ENCODE data around the gene KCTD16. TPM values are rescaled to one million over a fixed set of nuclear protein-coding genes. Genes with fewer than 3 reads are reported as not detected.

KCTD16 gene
- total RNA-seq, 2 donors from 2014 or later, result 0.02 to 0.03 TPM

DNA sequence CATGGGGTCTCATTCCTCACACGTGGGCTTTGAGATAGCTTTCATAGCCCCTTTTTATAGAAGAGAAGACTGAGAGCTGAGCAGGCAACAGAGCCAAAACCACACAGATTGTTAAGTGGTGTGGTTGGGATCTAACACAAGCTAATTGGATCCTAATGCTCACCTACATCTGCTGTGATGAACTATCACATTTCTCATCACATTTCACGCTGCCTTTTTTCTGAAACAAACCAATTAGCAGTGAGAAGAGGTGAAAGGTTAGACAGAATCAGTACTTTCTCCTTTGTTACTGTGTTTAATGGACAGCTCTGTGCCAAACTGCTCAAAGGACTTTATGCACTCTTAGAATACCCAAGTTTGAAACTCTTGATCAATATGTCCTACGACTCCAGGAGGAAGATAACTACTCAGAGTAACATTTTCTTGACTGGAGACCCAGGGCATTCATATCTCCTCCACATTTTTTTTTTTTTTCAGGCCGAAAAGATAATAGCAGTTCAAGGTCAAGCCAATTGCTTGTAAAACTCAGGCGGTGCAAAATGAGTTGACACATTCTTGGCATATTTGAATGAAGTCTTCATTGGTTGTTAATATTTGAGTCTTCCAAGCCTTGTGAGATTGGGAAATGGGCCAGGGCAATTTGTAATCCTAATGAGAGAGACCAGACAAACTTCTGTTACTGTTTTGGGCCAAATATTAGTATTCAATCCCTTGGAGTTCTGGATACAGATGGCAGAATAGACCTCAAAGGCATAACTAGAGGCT, 138.4 kb downstream of the KCTD16 start:
- Histone ChIP-seq H3K4me1 (no peaks in the 10 kb centered on the region), H3K4me3 (no peak overlapping the region), H3K27me3 (no peaks in the 10 kb centered on the region), H3K27ac (no peak overlapping the region), H3K9me3 (no peaks in the 10 kb centered on the region), H3K36me3 (no peaks in the 10 kb centered on the region), H3K9ac (ENCODE audit: low read depth in 2 of 2, low read length in 2 of 2) (no peak overlapping the region)
- intact Hi-C loops (cut with DNase I), result no loop called here
- TF ChIP-seq, protein P1, sequence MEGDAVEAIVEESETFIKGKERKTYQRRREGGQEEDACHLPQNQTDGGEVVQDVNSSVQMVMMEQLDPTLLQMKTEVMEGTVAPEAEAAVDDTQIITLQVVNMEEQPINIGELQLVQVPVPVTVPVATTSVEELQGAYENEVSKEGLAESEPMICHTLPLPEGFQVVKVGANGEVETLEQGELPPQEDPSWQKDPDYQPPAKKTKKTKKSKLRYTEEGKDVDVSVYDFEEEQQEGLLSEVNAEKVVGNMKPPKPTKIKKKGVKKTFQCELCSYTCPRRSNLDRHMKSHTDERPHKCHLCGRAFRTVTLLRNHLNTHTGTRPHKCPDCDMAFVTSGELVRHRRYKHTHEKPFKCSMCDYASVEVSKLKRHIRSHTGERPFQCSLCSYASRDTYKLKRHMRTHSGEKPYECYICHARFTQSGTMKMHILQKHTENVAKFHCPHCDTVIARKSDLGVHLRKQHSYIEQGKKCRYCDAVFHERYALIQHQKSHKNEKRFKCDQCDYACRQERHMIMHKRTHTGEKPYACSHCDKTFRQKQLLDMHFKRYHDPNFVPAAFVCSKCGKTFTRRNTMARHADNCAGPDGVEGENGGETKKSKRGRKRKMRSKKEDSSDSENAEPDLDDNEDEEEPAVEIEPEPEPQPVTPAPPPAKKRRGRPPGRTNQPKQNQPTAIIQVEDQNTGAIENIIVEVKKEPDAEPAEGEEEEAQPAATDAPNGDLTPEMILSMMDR (IDR thresholded peaks at IDR 0.05), result no peak
- no peak for DNase-seq

GRCh38 chr5:144310621-144311020, 139.9 kb downstream of the KCTD16 start:
- no peak for DNase-seq
- H3K4me1 ChIP-seq, result no peaks in the 10 kb centered on the region
- intact Hi-C loops (cut with DNase I), result no loop called here

GRCh38 chr5:144313147-144313726, 142.6 kb downstream of the KCTD16 start:
- Histone ChIP-seq H3K27ac (no peak overlapping the region), H3K4me3 (no peak overlapping the region), H3K4me1 (no peaks in the 10 kb centered on the region), H3K27me3 (no peaks in the 10 kb centered on the region), H3K9me3 (no peaks in the 10 kb centered on the region), H3K36me3 (no peaks in the 10 kb centered on the region), H3K9ac (ENCODE audit: low read depth in 2 of 2, low read length in 2 of 2) (no peak overlapping the region)
- intact Hi-C loops (cut with DNase I), result no loop called here
- DNase-seq, result peak; percentile 41
- TF ChIP-seq, protein P1 (IDR thresholded peaks at IDR 0.05), result no peak

More at GRCh38 chr5:144310621-144311020, 139.9 kb downstream of the KCTD16 start:
- Histone ChIP-seq H3K27ac (no peak overlapping the region), H3K9me3 (no peaks in the 10 kb centered on the region), H3K36me3 (no peaks in the 10 kb centered on the region), H3K9ac (ENCODE audit: low read depth in 2 of 2, low read length in 2 of 2) (no peak overlapping the region), H3K27me3 (no peaks in the 10 kb centered on the region), H3K4me3 (no peak overlapping the region)
- TF ChIP-seq, protein P1 (IDR thresholded peaks at IDR 0.05), result no peak

DNA sequence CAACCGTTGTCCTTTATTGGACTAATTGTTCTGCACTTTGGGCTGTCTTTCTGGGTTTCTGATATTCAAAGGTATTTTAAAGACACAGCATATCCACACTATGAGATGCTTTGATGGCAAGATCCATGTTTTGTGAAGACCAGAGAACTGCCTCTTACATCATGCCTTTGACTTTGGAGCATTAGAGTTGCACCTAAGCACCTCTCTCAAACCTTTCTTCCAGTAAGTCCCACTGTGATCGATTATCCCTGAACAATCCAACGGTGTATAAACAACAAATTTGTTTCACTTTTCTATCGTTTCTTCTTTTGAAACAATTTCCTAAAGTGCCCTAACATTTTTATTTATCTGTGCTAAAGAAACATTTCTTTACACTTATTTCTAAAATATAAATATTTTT, 144.4 kb downstream of the KCTD16 start:
- H3K36me3 ChIP-seq, result no peaks in the 10 kb centered on the region
- no peak for DNase-seq
- H3K27ac ChIP-seq, result no peak overlapping the region
- no peaks in the 10 kb centered on the region for H3K4me1 ChIP-seq
- no peak overlapping the region for H3K9ac ChIP-seq (ENCODE audit: low read depth in 2 of 2, low read length in 2 of 2)
- no peaks in the 10 kb centered on the region for H3K9me3 ChIP-seq
- intact Hi-C loops (cut with DNase I), result no loop called here
- TF ChIP-seq, protein P1 (IDR thresholded peaks at IDR 0.05), result no peak
- no peaks in the 10 kb centered on the region for H3K27me3 ChIP-seq
- no peak overlapping the region for H3K4me3 ChIP-seq

DNA sequence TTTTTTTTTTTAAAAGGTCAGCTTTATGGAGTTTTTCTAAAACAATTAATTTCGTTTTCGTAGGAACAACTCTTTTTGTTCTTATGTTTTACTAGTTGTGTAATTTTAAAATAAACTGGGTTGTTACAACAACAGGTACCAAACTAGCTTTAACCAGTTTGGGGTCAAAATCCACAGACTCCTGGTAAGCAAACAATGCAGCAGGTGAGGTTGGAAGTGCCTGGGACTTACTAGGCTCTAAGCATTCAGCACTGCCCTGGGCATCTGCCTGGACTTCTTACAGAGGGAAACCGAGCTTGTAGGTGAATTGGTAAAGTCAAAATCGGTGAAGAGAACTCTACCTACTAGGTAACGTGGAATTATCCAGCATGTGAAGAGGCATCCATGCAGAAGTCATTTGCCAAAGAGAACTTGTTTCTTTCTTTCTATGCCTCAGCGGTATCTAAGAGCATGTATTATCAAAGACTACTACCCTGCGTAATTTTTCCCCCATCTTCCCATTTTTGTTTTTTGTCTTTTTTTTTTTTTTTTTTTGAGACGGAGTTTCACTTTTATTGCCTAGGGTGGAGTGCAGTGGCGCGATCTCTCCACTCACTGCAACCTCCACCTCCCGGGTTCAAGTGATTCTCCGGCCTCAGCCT, 145.4 kb downstream of the KCTD16 start:
- TF ChIP-seq, protein P1 (IDR thresholded peaks at IDR 0.05), result no peak
- Histone ChIP-seq H3K4me3 (no peak overlapping the region), H3K4me1 (no peaks in the 10 kb centered on the region), H3K36me3 (no peaks in the 10 kb centered on the region), H3K27ac (no peak overlapping the region), H3K27me3 (no peaks in the 10 kb centered on the region), H3K9ac (ENCODE audit: low read depth in 2 of 2, low read length in 2 of 2) (peak overlapping the region in 1 of 2 donors; percentile 21), H3K9me3 (no peaks in the 10 kb centered on the region)
- peak; percentile 78 for DNase-seq
- intact Hi-C loops (cut with DNase I), result no loop called here
